ENCODE measurements around the gene TARBP1.

GRCh38 chr1:234361102-234361603 lies 117.8 kb downstream of the TARBP1 start:
- TF ChIP-seq CTCF (IDR thresholded peaks at IDR 0.05; ENCODE audit: borderline replicate concordance, extremely low read depth, low read length, poor library complexity, severe bottlenecking) (no peak), EZH2 (IDR thresholded peaks at IDR 0.05; ENCODE audit: borderline replicate concordance, low read depth, low read length, severe bottlenecking) (no peak)
